Tibial nerve (tissue), 4 donors: ENCODE measurements around the gene EHHADH. TPM values are rescaled to one million over a fixed set of nuclear protein-coding genes. Genes with fewer than 3 reads are reported as not detected.

Experiments
- DNase-seq, 2 donors: peaks; one replicate each; pipeline ENCODE4 v3.0.0-alpha.2; 2019; ENCODE audit warnings: low spot score in 2 of 2
- H3K27ac ChIP-seq, 4 donors: fragments of 200-600 bp; sonication (generic) in 3 of 4; one replicate each; pipeline ENCODE4 v1.5.1; 2017 to 2019; ENCODE audit warnings: mild to moderate bottlenecking in 1 of 4
- H3K27me3 ChIP-seq, 2 donors: fragments of 200-600 bp; sonication (generic) in 1 of 2; one replicate each; pipeline versions ENCODE4 v1.5.1 to v1.6.0; 2017 to 2019
- H3K36me3 ChIP-seq, 3 donors: fragments of 200-600 bp; sonication (generic); one replicate each; pipeline ENCODE4 v1.5.1; 2018 to 2019
- H3K4me1 ChIP-seq, 4 donors: fragments of 200-600 bp; sonication (generic) in 3 of 4; one replicate each; pipeline ENCODE4 v1.5.1; 2017 to 2019
- H3K4me3 ChIP-seq, 4 donors: fragments of 200-600 bp; sonication (generic) in 3 of 4; one replicate each; pipeline ENCODE4 v1.5.1; 2017 to 2019; ENCODE audit warnings: mild to moderate bottlenecking in 1 of 4, moderate library complexity in 1 of 4
- H3K9me3 ChIP-seq, 4 donors: fragments of 200-600 bp; sonication (generic) in 3 of 4; one replicate each; pipeline ENCODE4 v1.5.1; 2017 to 2019
- CTCF ChIP-seq, 5 experiments: fragments of 200-600 bp in 3 of 5; fragments of 450-650 bp in 2 of 5; sonication (generic) in 3 of 5; IDR thresholded peaks; one replicate each; pipeline ENCODE4 v1.5.1; 2016 to 2019; ENCODE audit warnings: antibody characterized with exemption in 5 of 5, mild to moderate bottlenecking in 3 of 5, moderate library complexity in 2 of 5
- EP300 ChIP-seq, 2 donors: sonication (generic); formaldehyde crosslinking; IDR thresholded peaks; one replicate each; pipeline ENCODE4 v1.6.1; 2017; ENCODE audit warnings: antibody characterized with exemption in 2 of 2, mild to moderate bottlenecking in 1 of 2
- POLR2A ChIP-seq, 2 donors: fragments of 450-650 bp; IDR thresholded peaks; one replicate each; pipeline ENCODE4 v1.6.1; 2017; ENCODE audit warnings: antibody characterized with exemption in 2 of 2, mild to moderate bottlenecking in 2 of 2, moderate library complexity in 2 of 2
- WGBS, 2 donors: methylation state at CpG; one replicate each; pipeline ENCODE4 v1.1.5; 2018; 5-methylcytosine and 5-hydroxymethylcytosine counted together
- total RNA-seq, 4 donors: library from RNA; depleted of rRNA; stranded (reverse); fragments of >200 nt; gene quantifications; one replicate each; pipeline ENCODE4 v1.1.0, GENCODE V29; 2016

The EHHADH gene
- total RNA-seq, 4 donors from 2014 or later = 3.1 to 5.2 (median 4.1) TPM

- H3K4me3 ChIP-seq = peak overlapping the region in 3 of 4 donors; percentile 53 to 64 (median 64)
- peaks cover 0 to 51% (median 7%) of the 10 kb centered on the region in 4 donors for H3K4me1 ChIP-seq
- TF ChIP-seq EP300 (IDR thresholded peaks at IDR 0.05) (peak in 1 of 2 donors; percentile 61), CTCF (IDR thresholded peaks at IDR 0.05) (no peak)
Measured at GRCh38 chr3:185153861-185154629, 99.8 kb downstream of the EHHADH start.

GRCh38 chr3:185153171-185153771 lies 100.6 kb downstream of the EHHADH start:
- peaks cover 0 to 51% (median 7%) of the 10 kb centered on the region in 4 donors for H3K4me1 ChIP-seq

More at GRCh38 chr3:185153861-185154629, 99.8 kb downstream of the EHHADH start:
- H3K27ac ChIP-seq = peak overlapping the region; percentile 62 to 97 (median 85)
- H3K27me3 ChIP-seq = no peaks in the 10 kb centered on the region
- 56 to 61% methylated on average over 16 of the region's 16 CpGs for WGBS, 2 donors
- H3K36me3 ChIP-seq = no peaks in the 10 kb centered on the region
- no peak for DNase-seq
- H3K9me3 ChIP-seq = no peaks in the 10 kb centered on the region

GRCh38 chr3:185152410-185153170 lies 101.3 kb downstream of the EHHADH start, which contains the start of gene C3orf70:
Gene C3orf70 (minus strand): TSS chr3:185153060. CDS start chr3:185152823, 237 bp downstream.
- TF ChIP-seq CTCF (IDR thresholded peaks at IDR 0.05) = peak in 2 of 5 experiments; percentile 6 to 10
- peak in 1 of 2 donors; percentile 31 for TF ChIP-seq EP300 (IDR thresholded peaks at IDR 0.05)
- TF ChIP-seq POLR2A (IDR thresholded peaks at IDR 0.05) = peak; percentile 36 to 40
- 0 to 1% methylated on average over 33 to 78 of the region's 113 CpGs for WGBS, 2 donors
- Histone ChIP-seq H3K4me3 (peak within 1 kb of the TSS; percentile 53 to 86 (median 71)), H3K36me3 (no peaks in the 10 kb centered on the region), H3K4me1 (peaks cover 0 to 51% (median 7%) of the 10 kb centered on the region in 4 donors), H3K27me3 (no peaks in the 10 kb centered on the region), H3K9me3 (no peaks in the 10 kb centered on the region), H3K27ac (peak within 1 kb of the TSS; percentile 62 to 97 (median 85))
- peak in 1 of 2 donors; percentile 20 for DNase-seq

More at GRCh38 chr3:185153171-185153771, 100.6 kb downstream of the EHHADH start:
- no peaks in the 10 kb centered on the region for H3K9me3 ChIP-seq
- TF ChIP-seq CTCF (IDR thresholded peaks at IDR 0.05) = no peak
- no peaks in the 10 kb centered on the region for H3K36me3 ChIP-seq
- peak overlapping the region; percentile 53 to 78 (median 64) for H3K4me3 ChIP-seq
- no peaks in the 10 kb centered on the region for H3K27me3 ChIP-seq
- H3K27ac ChIP-seq = peak overlapping the region; percentile 62 to 97 (median 85)
- WGBS, 2 donors = 0 to 5% methylated on average over 30 to 32 of the region's 53 CpGs
- DNase-seq = peak in 1 of 2 donors; percentile 10

DNA sequence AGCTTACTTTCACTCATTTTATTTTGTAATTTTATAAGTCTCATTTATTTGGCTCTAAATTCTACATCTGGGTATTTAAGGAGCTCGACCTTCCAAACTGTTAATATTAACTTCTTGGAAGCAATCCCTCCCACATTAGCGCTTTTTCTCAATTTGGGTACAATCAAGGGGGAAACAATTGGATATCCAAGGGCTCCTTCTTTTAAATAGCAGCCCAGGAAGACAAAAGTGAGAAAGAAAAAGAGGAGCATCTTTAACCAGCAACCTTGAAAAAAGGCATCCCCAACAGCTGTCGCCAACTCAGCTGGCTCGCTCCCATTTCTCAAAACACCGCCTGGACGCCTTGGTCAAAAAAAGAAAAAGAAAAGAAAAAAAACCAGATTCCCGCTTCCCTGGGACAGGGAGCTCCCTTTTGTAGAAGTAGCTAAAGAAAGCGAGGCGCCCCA lies 101.9 kb downstream of the EHHADH start:
- H3K4me1 ChIP-seq = peaks cover 0 to 51% (median 7%) of the 10 kb centered on the region in 4 donors
- peak in 1 of 2 donors; percentile 21 for DNase-seq
- no peaks in the 10 kb centered on the region for H3K9me3 ChIP-seq
- H3K36me3 ChIP-seq = no peaks in the 10 kb centered on the region
- H3K27ac ChIP-seq = peak overlapping the region; percentile 62 to 97 (median 85)
- 5 to 7% methylated on average over 9 of the region's 9 CpGs for WGBS, 2 donors
- H3K27me3 ChIP-seq = no peaks in the 10 kb centered on the region
- peak overlapping the region; percentile 53 to 86 (median 71) for H3K4me3 ChIP-seq
- TF ChIP-seq CTCF (IDR thresholded peaks at IDR 0.05) = no peak
- TF ChIP-seq EP300 (IDR thresholded peaks at IDR 0.05) = no peak
- no peak for TF ChIP-seq POLR2A (IDR thresholded peaks at IDR 0.05)
